WTC11 (cell line): ENCODE measurements around the gene MYLK. TPM values are rescaled to one million over a fixed set of nuclear protein-coding genes. Genes with fewer than 3 reads are reported as not detected.

Experiments
- ATAC-seq: fragments of 200-7000 bp; cut with Tn5 transposase; 2 replicates; pipeline ENCODE4 v1.10.0; 2021; ENCODE audit warnings: mild to moderate bottlenecking, moderate library complexity
- CTCF ChIA-PET: fragments of 300-600 bp; sonication (Branson Sonifier 250); formaldehyde crosslinking; loops from one replicate; lab custom pipeline; 2021; ENCODE audit warnings: antibody characterized with exemption; lab: Charles Lee
- POLR2A ChIA-PET: fragments of 350-600 bp; sonication (Branson Sonifier 250); formaldehyde crosslinking; loops from one replicate; lab custom pipeline; 2021; ENCODE audit warnings: antibody characterized with exemption; lab: Charles Lee
- DNase-seq: peaks from one replicate; pipeline ENCODE4 v3.0.0; 2021; ENCODE audit warnings: low spot score
- H3K27ac Mint-ChIP-seq: 2 replicates; pipeline ENCODE4 v1.8.0; 2021; ENCODE audit warnings: mixed read lengths
- H3K27me3 Mint-ChIP-seq: 2 replicates; pipeline ENCODE4 v1.8.0; 2021; ENCODE audit warnings: low read depth, mild to moderate bottlenecking, moderate library complexity, mixed read lengths
- H3K36me3 Mint-ChIP-seq: 2 replicates; pipeline ENCODE4 v1.8.0; 2021; ENCODE audit warnings: mixed read lengths
- H3K4me1 Mint-ChIP-seq: 2 replicates; pipeline ENCODE4 v1.8.0; 2022; ENCODE audit warnings: mixed read lengths
- H3K4me3 Mint-ChIP-seq: 2 replicates; pipeline ENCODE4 v1.8.0; 2021; ENCODE audit warnings: mild to moderate bottlenecking, moderate library complexity, mixed read lengths
- H3K9me3 Mint-ChIP-seq: 2 replicates; pipeline ENCODE4 v1.8.0; 2021; ENCODE audit warnings: mixed read lengths
- CBFB ChIP-seq: sonication (generic); formaldehyde crosslinking; IDR thresholded peaks from 2 replicates; pipeline ENCODE4 v1.8.1; 2022; ENCODE audit warnings: mild to moderate bottlenecking, low read depth, missing genetic modification reagents
- CREM ChIP-seq: sonication (generic); formaldehyde crosslinking; IDR thresholded peaks from 2 replicates; pipeline ENCODE4 v1.8.1; 2022; ENCODE audit warnings: mild to moderate bottlenecking, missing genetic modification reagents, moderate library complexity
- ETV6 ChIP-seq: sonication (generic); formaldehyde crosslinking; IDR thresholded peaks from 2 replicates; pipeline ENCODE4 v1.8.1; 2022; ENCODE audit warnings: mild to moderate bottlenecking, missing genetic modification reagents
- FOXP1 ChIP-seq: sonication (generic); formaldehyde crosslinking; IDR thresholded peaks from 2 replicates; pipeline ENCODE4 v1.8.0; 2022; ENCODE audit warnings: missing genetic modification reagents, mild to moderate bottlenecking, moderate library complexity, borderline replicate concordance
- GTF2I ChIP-seq: fragments of 250-450 bp; sonication (Bioruptor Pico); conservative IDR thresholded peaks from 2 replicates; pipeline ENCODE4 v1.4.0; 2021; ENCODE audit warnings: mild to moderate bottlenecking
- HMGA2 ChIP-seq: fragments of 250-450 bp; sonication (Bioruptor Pico); IDR thresholded peaks from 2 replicates; pipeline ENCODE4 v1.4.0; 2021; ENCODE audit warnings: mild to moderate bottlenecking, moderate library complexity
- MLX ChIP-seq: sonication (generic); formaldehyde crosslinking; IDR thresholded peaks from 2 replicates; pipeline ENCODE4 v1.8.1; 2023; ENCODE audit warnings: mild to moderate bottlenecking, missing genetic modification reagents, moderate library complexity
- NFATC4 ChIP-seq: fragments of 250-450 bp; sonication (Bioruptor Pico); IDR thresholded peaks from 2 replicates; pipeline ENCODE4 v1.9.0; 2021; ENCODE audit warnings: mild to moderate bottlenecking
- NR3C1 ChIP-seq: sonication (generic); formaldehyde crosslinking; conservative IDR thresholded peaks from 2 replicates; pipeline ENCODE4 v1.8.1; 2023; ENCODE audit warnings: low read depth, mild to moderate bottlenecking, missing genetic modification reagents
- STAT6 ChIP-seq: sonication (generic); formaldehyde crosslinking; conservative IDR thresholded peaks from 2 replicates; pipeline ENCODE4 v1.8.1; 2023; ENCODE audit warnings: mild to moderate bottlenecking, low read depth, missing genetic modification reagents, moderate library complexity
- TEAD4 ChIP-seq: sonication (generic); formaldehyde crosslinking; IDR thresholded peaks from 2 replicates; pipeline ENCODE4 v1.8.0; 2022; ENCODE audit warnings: mild to moderate bottlenecking, missing genetic modification reagents
- USF1 ChIP-seq: sonication (generic); formaldehyde crosslinking; IDR thresholded peaks from 2 replicates; pipeline ENCODE4 v1.8.0; 2022; ENCODE audit warnings: mild to moderate bottlenecking, missing genetic modification reagents
- USF2 ChIP-seq: sonication (generic); formaldehyde crosslinking; IDR thresholded peaks from 2 replicates; pipeline ENCODE4 v1.8.1; 2023; ENCODE audit warnings: mild to moderate bottlenecking, missing genetic modification reagents, moderate library complexity
- ZNF281 ChIP-seq: sonication (generic); formaldehyde crosslinking; IDR thresholded peaks from 2 replicates; pipeline ENCODE4 v1.8.0; 2023; ENCODE audit warnings: mild to moderate bottlenecking, missing genetic modification reagents
- ZNF396 ChIP-seq: fragments of 250-450 bp; sonication (Bioruptor Pico); IDR thresholded peaks from 2 replicates; pipeline ENCODE4 v1.8.0; 2021; ENCODE audit warnings: mild to moderate bottlenecking, moderate library complexity, borderline replicate concordance
- ZNF425 ChIP-seq: fragments of 250-450 bp; sonication (Bioruptor Pico); conservative IDR thresholded peaks from 2 replicates; pipeline ENCODE4 v1.9.0; 2021; ENCODE audit warnings: mild to moderate bottlenecking
- ZSCAN18 ChIP-seq: fragments of 250-450 bp; sonication (Bioruptor Pico); IDR thresholded peaks from 2 replicates; pipeline ENCODE4 v2.1.2; 2022; ENCODE audit warnings: mild to moderate bottlenecking, moderate library complexity
- total RNA-seq: library from RNA; stranded (reverse); gene quantifications from 3 replicates; pipeline ENCODE4 v1.2.3, GENCODE V29; 2021

Gene MYLK
- total RNA-seq, 1 experiment from 2014 or later, result 10.4 TPM

- TF ChIP-seq ZNF425 (CRISPR knock-in tag) (no peak), ZNF281 (CRISPR knock-in tag) (no peak), HMGA2 (CRISPR knock-in tag) (no peak), NFATC4 (CRISPR knock-in tag) (no peak), FOXP1 (CRISPR knock-in tag) (no peak), TEAD4 (CRISPR knock-in tag) (no peak), USF2 (CRISPR knock-in tag) (no peak), USF1 (CRISPR knock-in tag) (no peak), ZSCAN18 (no peak), GTF2I (CRISPR knock-in tag) (no peak), CBFB (no peak), ETV6 (CRISPR knock-in tag) (no peak)
Observed at GRCh38 chr3:123816673-123817207, 67.4 kb downstream of the MYLK start (continued).

GRCh38 chr3:123815981-123816380 is 68.2 kb downstream of the MYLK start:
- no peak for DNase-seq
- ATAC-seq, result no peak
- no peak overlapping the region for H3K27ac Mint-ChIP-seq
- TF ChIP-seq CBFB, result no peak
- TF ChIP-seq NR3C1 (CRISPR knock-in tag), result no peak
- TF ChIP-seq ZNF396 (CRISPR knock-in tag), result no peak
- TF ChIP-seq CREM (CRISPR knock-in tag), result no peak
- no peak for TF ChIP-seq USF2 (CRISPR knock-in tag)
- TF ChIP-seq STAT6 (CRISPR knock-in tag), result no peak
- TF ChIP-seq ETV6 (CRISPR knock-in tag), result no peak
- TF ChIP-seq MLX (CRISPR knock-in tag), result no peak
- no peaks in the 10 kb centered on the region for H3K27me3 Mint-ChIP-seq
- ChIA-PET CTCF (no interaction called here), POLR2A (no interaction called here)
- no peaks in the 10 kb centered on the region for H3K9me3 Mint-ChIP-seq
- H3K4me3 Mint-ChIP-seq, result no peak overlapping the region
- peaks cover 15% of the 10 kb centered on the region for H3K4me1 Mint-ChIP-seq
- H3K36me3 Mint-ChIP-seq, result no peaks in the 10 kb centered on the region
